Keratinocyte (primary cell): ENCODE data around the gene MAPRE2. TPM values are rescaled to one million over a fixed set of nuclear protein-coding genes. Genes with fewer than 3 reads are reported as not detected.

ENCODE experiments used
- DNase-seq: peaks from one replicate; pipeline ENCODE4 v3.0.0-alpha.2; 2011; ENCODE audit warnings: low read depth, missing footprints, low spot score
- FAIRE-seq: peaks from 2 replicates; lab custom pipeline; 2011; peaks lifted over from hg19 to GRCh38; lab: Jason Lieb, UNC
- H2AFZ ChIP-seq: 2 replicates; pipeline ENCODE4 v1.6.0; 2012; ENCODE audit warnings: low read length, control low read depth, inconsistent platforms; ENCODE audit not compliant: control insufficient read depth
- H3K27ac ChIP-seq: 2 replicates; pipeline ENCODE4 v1.5.1; 2011; ENCODE audit warnings: low read length; ENCODE audit not compliant: control insufficient read depth, insufficient read depth
- H3K27me3 ChIP-seq: 3 replicates; pipeline ENCODE4 v1.6.0; 2011; ENCODE audit warnings: low read length; ENCODE audit not compliant: control insufficient read depth, insufficient read depth; ENCODE audit errors: extremely low read depth
- H3K36me3 ChIP-seq, 2 experiments: 2 replicates in 1 of 2; 3 replicates in 1 of 2; pipeline ENCODE4 v1.5.1; 2011; ENCODE audit warnings: low read length in 2 of 2, mild to moderate bottlenecking in 1 of 2; ENCODE audit not compliant: control insufficient read depth in 2 of 2, insufficient read depth in 2 of 2; ENCODE audit errors: extremely low read depth in 1 of 2
- H3K4me1 ChIP-seq: 3 replicates; pipeline ENCODE4 v1.5.1; 2011; ENCODE audit warnings: low read length; ENCODE audit not compliant: control insufficient read depth, insufficient read depth; ENCODE audit errors: extremely low read depth
- H3K4me2 ChIP-seq: 3 replicates; pipeline ENCODE4 v1.6.0; 2011; ENCODE audit warnings: low read depth, low read length; ENCODE audit not compliant: control insufficient read depth, insufficient read depth; ENCODE audit errors: extremely low read depth
- H3K4me3 ChIP-seq, 3 experiments: fragments of 200-600 bp in 1 of 3; sonication (generic) in 1 of 3; 2 replicates in 2 of 3; 3 replicates in 1 of 3; pipeline ENCODE4 v1.5.1; 2011 to 2016; ENCODE audit warnings: low read length in 3 of 3, mild to moderate bottlenecking in 3 of 3, control low read depth in 2 of 3, inconsistent platforms in 1 of 3, low read depth in 1 of 3, mixed read lengths in 1 of 3, mixed run types in 1 of 3, moderate library complexity in 1 of 3; ENCODE audit not compliant: control insufficient read depth in 2 of 3, insufficient read depth in 2 of 3; ENCODE audit errors: extremely low read depth in 1 of 3
- H3K79me2 ChIP-seq: 2 replicates; pipeline ENCODE4 v1.6.0; 2012; ENCODE audit warnings: low read length; ENCODE audit not compliant: control insufficient read depth, insufficient read depth
- H3K9ac ChIP-seq: 3 replicates; pipeline ENCODE4 v1.6.0; 2011; ENCODE audit warnings: low read length; ENCODE audit not compliant: control insufficient read depth, insufficient read depth; ENCODE audit errors: extremely low read depth
- H3K9me1 ChIP-seq: 3 replicates; pipeline ENCODE4 v1.6.0; 2011; ENCODE audit warnings: low read length; ENCODE audit not compliant: control insufficient read depth, insufficient read depth; ENCODE audit errors: extremely low read depth
- H3K9me3 ChIP-seq: 2 replicates; pipeline ENCODE4 v1.5.1; 2012; ENCODE audit warnings: low read depth, low read length; ENCODE audit not compliant: control insufficient read depth
- H4K20me1 ChIP-seq: 3 replicates; pipeline ENCODE4 v1.6.0; 2011; ENCODE audit warnings: low read length; ENCODE audit not compliant: control insufficient read depth, insufficient read depth; ENCODE audit errors: extremely low read depth
- CTCF ChIP-seq, 3 experiments: IDR thresholded peaks in 1 of 3; conservative IDR thresholded peaks in 1 of 3; optimal IDR thresholded peaks in 1 of 3; 2 replicates in 2 of 3; 3 replicates in 1 of 3; pipeline versions ENCODE3 to v1.5.1; 2011; ENCODE audit warnings: low read length in 3 of 3, mild to moderate bottlenecking in 3 of 3, moderate library complexity in 2 of 3, control low read depth in 1 of 3, inconsistent platforms in 1 of 3; ENCODE audit not compliant: insufficient read depth in 2 of 3; ENCODE audit errors: extremely low read depth in 1 of 3
- EZH2 ChIP-seq: IDR thresholded peaks from one replicate; pipeline ENCODE4 v1.6.1; 2012; ENCODE audit warnings: inconsistent platforms, mild to moderate bottlenecking, low read length, moderate library complexity
- dilution Hi-C: fragments of 300-500 bp; cut with MboI; formaldehyde crosslinking; loops from one replicate; pipeline ENCODE4 v1.7.0; 2020; ENCODE audit warnings: low sequenced_read_pairs; ENCODE audit not compliant: extremely low pct_ligation_motif_present
- polyA plus RNA-seq, 5 experiments: library from polyadenylated mRNA; depleted of rRNA in 3 of 5; stranded (reverse) in 3 of 5; stranded (forward) in 1 of 5; unstranded in 1 of 5; fragments of >200 nt; gene quantifications; 1 replicate in 1 of 5; 2 replicates in 3 of 5; 3 replicates in 1 of 5; pipeline versions ENCODE4 v1.2.1 to v1.2.3, GENCODE V29; 2011 to 2012; ENCODE audit warnings: missing spikeins in 2 of 5, low read depth in 1 of 5, low replicate concordance in 1 of 5

Gene MAPRE2
- polyA plus RNA-seq, 1 donor (not counting 4 experiments of a cell fraction or from before 2014, with no cell fraction given): 14.2 TPM

- Histone ChIP-seq H3K27ac (no peak overlapping the region), H4K20me1 (no peaks in the 10 kb centered on the region), H3K27me3 (no peaks in the 10 kb centered on the region), H3K4me1 (no peaks in the 10 kb centered on the region), H3K9ac (no peak overlapping the region), H3K4me3 (no peak overlapping the region), H3K4me2 (no peak overlapping the region), H2AFZ (no peak overlapping the region), H3K36me3 (no peaks in the 10 kb centered on the region), H3K9me1 (no peaks in the 10 kb centered on the region), H3K79me2 (no peaks in the 10 kb centered on the region), H3K9me3 (no peaks in the 10 kb centered on the region)
- TF ChIP-seq EZH2 (no peak), CTCF (optimal IDR thresholded peaks at IDR 0.05 in 1 of 3, IDR thresholded peaks at IDR 0.05 in 1 of 3, conservative IDR thresholded peaks at IDR 0.05 in 1 of 3; ENCODE audit: extremely low read depth in 1 of 3, insufficient read depth in 2 of 3, low read length in 3 of 3) (no peak)
- no peak for DNase-seq
- dilution Hi-C loops: no loop called here
- FAIRE-seq: no peak
These were observed 114.3 kb downstream of the MAPRE2 start for GRCh38 chr18:35155398-35156117.

GRCh38 chr18:35157181-35157580, 116.0 kb downstream of the MAPRE2 start:
- Histone ChIP-seq H3K27ac (no peak overlapping the region), H3K9me1 (no peaks in the 10 kb centered on the region), H3K36me3 (no peaks in the 10 kb centered on the region), H3K9me3 (no peaks in the 10 kb centered on the region), H3K4me1 (no peaks in the 10 kb centered on the region), H3K4me3 (no peak overlapping the region), H3K27me3 (no peaks in the 10 kb centered on the region), H3K9ac (no peak overlapping the region), H2AFZ (no peak overlapping the region), H3K79me2 (no peaks in the 10 kb centered on the region), H3K4me2 (no peak overlapping the region), H4K20me1 (no peaks in the 10 kb centered on the region)
- dilution Hi-C loops: no loop called here
- DNase-seq (no peak), FAIRE-seq (no peak)
- no peak for TF ChIP-seq CTCF (optimal IDR thresholded peaks at IDR 0.05 in 1 of 3, IDR thresholded peaks at IDR 0.05 in 1 of 3, conservative IDR thresholded peaks at IDR 0.05 in 1 of 3; ENCODE audit: extremely low read depth in 1 of 3, insufficient read depth in 2 of 3, low read length in 3 of 3)
- TF ChIP-seq EZH2: no peak
